ENCODE measurements around the gene POU2F1.
"Not testable (repeated sequence)": the region's sequence is repeated elsewhere in the genome, so short reads cannot be mapped to it uniquely, and the experiment has no call there.

POU2F1 gene

DNA sequence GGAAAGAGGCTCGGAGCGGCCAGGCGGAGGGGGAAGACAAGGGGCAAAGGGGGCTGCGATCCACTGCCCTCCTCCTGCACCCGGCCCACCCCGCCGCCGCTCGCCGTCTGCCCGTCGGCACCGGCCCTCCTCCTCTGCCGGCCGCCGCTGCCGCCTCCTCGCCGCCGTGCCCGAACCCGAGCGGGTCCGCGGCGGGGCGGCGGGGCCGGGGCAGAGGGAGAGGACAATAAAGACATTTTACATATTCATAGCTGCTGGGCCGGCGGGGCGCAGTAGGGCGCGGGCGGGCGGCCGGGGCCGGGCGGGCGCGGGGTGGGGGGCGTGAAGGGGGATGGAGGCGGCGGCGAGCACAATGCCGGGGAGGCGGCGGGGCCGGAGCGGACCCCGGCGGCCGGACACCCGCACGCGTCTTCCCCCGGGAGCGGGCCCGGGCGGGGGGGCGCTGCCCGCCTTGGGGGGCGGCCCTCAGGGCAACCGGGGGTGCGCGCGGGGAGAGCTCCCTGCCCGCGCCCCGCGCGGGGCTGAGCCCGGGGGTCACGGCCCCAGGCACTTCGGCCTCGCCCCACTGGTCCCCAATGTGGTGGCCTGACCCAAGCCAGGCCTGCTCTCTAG, 546 bp downstream of the POU2F1 start:
- Histone ChIP-seq H3K36me3 (ENCODE audit: control insufficient read depth, insufficient read depth, low read length) (no peaks in the 10 kb centered on the region), H3K4me1 (ENCODE audit: control insufficient read depth, insufficient read depth, low read length) (no peaks in the 10 kb centered on the region), H3K9me3 (ENCODE audit: control insufficient read depth, insufficient read depth, low read length) (no peaks in the 10 kb centered on the region), H3K4me3 (ENCODE audit: low read length) (peak overlapping the region; percentile 86; the same call in 1 of the 2 replicates), H3K27ac (ENCODE audit: low read length) (no peak overlapping the region), H3K27me3 (ENCODE audit: control insufficient read depth, insufficient read depth, low read length) (no peaks in the 10 kb centered on the region)
- WGBS (ENCODE audit: insufficient coverage, insufficient read length): no CpG with 5 or more reads among the region's 76 CpGs
- no peak for DNase-seq (ENCODE audit: low read depth, low spot score)

DNA sequence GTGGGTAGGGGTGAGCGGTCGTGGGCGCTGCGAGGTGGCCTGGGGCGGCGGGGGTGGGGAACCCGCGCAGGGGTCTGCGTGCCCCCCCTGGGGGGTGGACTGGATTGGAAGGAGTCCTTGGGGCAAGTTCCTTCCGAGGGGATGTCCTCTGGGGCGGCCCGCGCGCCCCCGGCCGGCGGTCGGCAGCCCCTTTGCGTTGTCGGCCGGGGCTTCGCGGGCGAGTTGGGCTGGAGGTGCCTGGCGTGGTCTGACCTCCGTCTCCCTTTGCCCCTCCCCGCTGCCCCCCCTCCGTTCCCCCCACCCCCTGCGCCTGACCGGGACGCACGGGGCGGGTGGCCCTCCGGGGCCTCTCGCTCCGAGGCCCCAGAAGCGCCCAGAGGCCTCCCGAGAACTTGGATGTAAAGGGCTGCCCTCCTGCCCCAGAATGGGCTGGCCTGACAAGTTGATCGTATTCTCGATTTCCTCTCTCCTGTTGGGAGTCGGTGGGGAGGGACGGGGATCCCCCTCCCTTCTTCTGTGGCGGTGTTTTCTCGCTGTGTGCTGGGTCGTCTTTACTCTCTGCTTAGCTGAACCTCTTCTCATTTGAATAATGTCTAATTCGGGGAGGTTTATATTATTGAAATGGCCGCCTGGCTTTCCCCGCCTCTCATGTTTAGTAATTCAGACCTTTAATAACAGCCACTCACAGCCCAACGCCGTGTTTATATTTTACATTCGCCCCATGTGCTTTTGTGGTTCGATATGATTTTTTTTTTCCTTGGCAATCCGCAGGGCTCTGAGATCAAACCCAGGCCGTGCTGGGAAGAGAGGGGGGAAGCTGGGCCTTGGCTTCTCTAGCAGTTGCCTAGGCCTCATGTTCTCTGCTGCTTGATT, 1.3 kb downstream of the POU2F1 start:
- no peaks in the 10 kb centered on the region for H3K36me3 ChIP-seq (ENCODE audit: control insufficient read depth, insufficient read depth, low read length)
- H3K4me3 ChIP-seq (ENCODE audit: low read length): peak overlapping the region; percentile 86
- DNase-seq (ENCODE audit: low read depth, low spot score): no peak
- H3K4me1 ChIP-seq (ENCODE audit: control insufficient read depth, insufficient read depth, low read length): no peaks in the 10 kb centered on the region
- no peaks in the 10 kb centered on the region for H3K27me3 ChIP-seq (ENCODE audit: control insufficient read depth, insufficient read depth, low read length)
- no CpG with 5 or more reads among the region's 54 CpGs for WGBS (ENCODE audit: insufficient coverage, insufficient read length)
- H3K9me3 ChIP-seq (ENCODE audit: control insufficient read depth, insufficient read depth, low read length): no peaks in the 10 kb centered on the region
- H3K27ac ChIP-seq (ENCODE audit: low read length): no peak overlapping the region

DNA sequence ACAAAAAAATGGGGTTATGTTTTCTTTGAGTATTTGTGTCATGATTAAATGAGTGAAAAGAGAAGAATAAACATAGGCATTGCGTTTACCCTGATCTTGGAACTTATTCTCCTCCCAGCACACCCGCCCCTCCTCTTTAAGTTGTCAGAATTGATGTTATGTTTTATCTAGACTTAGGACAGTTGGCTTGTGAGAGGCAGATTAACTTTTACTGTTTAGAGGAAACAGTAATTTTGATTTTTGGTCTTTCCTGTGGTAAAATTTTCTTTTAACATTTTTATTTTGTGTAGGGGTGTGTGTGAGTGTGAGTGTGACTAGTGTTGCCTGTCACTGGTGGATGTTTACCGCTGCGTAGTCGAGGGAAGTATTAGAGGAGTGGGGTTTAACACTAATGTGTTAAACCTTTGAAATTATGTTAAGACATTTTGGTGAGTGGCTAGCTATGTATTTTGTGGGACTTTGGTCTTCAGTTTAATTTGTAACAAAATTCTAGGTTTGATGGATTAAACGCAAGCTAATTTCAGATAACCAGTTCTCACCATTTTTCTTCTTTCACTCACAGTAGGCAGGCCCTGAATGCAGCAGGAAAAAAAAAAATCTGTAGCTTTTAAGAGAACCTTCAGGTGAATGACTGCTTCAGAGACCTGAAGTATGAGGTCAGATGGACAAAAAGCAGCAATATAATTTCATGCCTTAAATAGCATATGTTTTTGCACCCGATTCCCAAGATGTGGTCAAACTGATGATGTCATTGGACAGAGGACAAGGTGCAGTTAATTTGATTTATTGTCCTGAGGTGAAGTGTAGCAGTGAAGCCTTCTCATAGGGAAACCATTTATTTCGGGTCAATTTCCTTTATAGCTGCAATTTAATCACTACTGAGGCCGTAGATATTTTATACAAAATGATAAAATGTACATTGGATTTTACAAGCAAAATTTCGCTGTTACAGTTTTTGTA, 2.7 kb downstream of the POU2F1 start:
- H3K9me3 ChIP-seq (ENCODE audit: control insufficient read depth, insufficient read depth, low read length): no peaks in the 10 kb centered on the region
- no peaks in the 10 kb centered on the region for H3K27me3 ChIP-seq (ENCODE audit: control insufficient read depth, insufficient read depth, low read length)
- H3K4me1 ChIP-seq (ENCODE audit: control insufficient read depth, insufficient read depth, low read length): no peaks in the 10 kb centered on the region; the same call in 1 of the 2 replicates
- H3K27ac ChIP-seq (ENCODE audit: low read length): no peak overlapping the region
- H3K36me3 ChIP-seq (ENCODE audit: control insufficient read depth, insufficient read depth, low read length): no peaks in the 10 kb centered on the region
- no peak for DNase-seq (ENCODE audit: low read depth, low spot score)
- no CpG with 5 or more reads among the region's 10 CpGs for WGBS (ENCODE audit: insufficient coverage, insufficient read length)
- no peak overlapping the region for H3K4me3 ChIP-seq (ENCODE audit: low read length)

DNA sequence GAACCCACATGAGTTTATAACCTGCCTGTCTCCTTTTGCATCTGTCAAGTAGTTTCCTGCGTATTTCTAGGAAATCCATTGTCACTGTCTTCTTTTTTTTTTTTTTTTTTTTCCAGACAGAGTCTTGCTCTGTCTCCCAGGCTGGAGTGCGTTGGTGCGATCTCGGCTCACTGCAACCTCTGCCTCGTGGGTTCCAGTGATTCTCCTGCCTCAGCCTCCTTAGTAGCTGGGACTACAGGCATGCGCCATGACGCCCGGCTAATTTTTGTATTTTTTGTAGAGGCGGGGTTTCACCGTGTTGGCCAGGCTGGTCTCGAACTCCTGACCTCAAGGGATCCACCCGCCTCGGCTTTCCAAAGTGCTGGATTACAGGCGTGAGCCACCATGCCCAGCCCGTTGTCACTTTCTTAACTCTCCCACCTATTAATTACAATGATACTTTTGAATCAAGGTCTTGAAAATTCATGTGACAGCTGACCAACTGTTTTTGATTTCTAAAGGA, 4.1 kb downstream of the POU2F1 start:
- not testable (repeated sequence) for H3K36me3 ChIP-seq (ENCODE audit: control insufficient read depth, insufficient read depth, low read length); H3K27ac ChIP-seq (ENCODE audit: low read length); DNase-seq (ENCODE audit: low read depth, low spot score); H3K27me3 ChIP-seq (ENCODE audit: control insufficient read depth, insufficient read depth, low read length); H3K9me3 ChIP-seq (ENCODE audit: control insufficient read depth, insufficient read depth, low read length); H3K4me1 ChIP-seq (ENCODE audit: control insufficient read depth, insufficient read depth, low read length); H3K4me3 ChIP-seq (ENCODE audit: low read length)
- WGBS (ENCODE audit: insufficient coverage, insufficient read length): no CpG with 5 or more reads among the region's 15 CpGs

DNA sequence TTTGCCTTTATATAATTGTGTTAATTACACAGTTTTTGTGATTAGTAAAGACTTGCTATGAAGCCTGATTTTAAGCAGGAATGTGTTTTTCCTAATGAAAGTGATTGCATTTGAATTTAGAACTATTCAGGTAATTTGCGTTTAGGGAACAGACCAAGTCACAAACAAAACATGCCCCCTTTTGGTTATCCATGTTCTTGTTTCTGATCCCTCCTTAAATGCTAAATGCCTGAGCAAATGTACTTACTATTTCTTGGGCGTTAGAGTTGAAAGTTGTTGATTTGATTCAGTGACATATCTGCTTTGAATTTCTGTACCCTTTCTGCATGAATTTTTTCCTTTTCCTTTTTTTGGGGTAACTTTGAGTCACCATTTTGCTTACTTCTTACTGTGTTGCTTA, 5.2 kb downstream of the POU2F1 start:
- DNase-seq (ENCODE audit: low read depth, low spot score): no peak
- H3K27ac ChIP-seq (ENCODE audit: low read length): no peak overlapping the region
- no peaks in the 10 kb centered on the region for H3K9me3 ChIP-seq (ENCODE audit: control insufficient read depth, insufficient read depth, low read length)
- H3K4me3 ChIP-seq (ENCODE audit: low read length): no peak overlapping the region
- no peaks in the 10 kb centered on the region for H3K36me3 ChIP-seq (ENCODE audit: control insufficient read depth, insufficient read depth, low read length)
- no peaks in the 10 kb centered on the region for H3K27me3 ChIP-seq (ENCODE audit: control insufficient read depth, insufficient read depth, low read length)
- no peaks in the 10 kb centered on the region; the same call in 1 of the 2 replicates for H3K4me1 ChIP-seq (ENCODE audit: control insufficient read depth, insufficient read depth, low read length)
- WGBS (ENCODE audit: insufficient coverage, insufficient read length): no CpG with 5 or more reads among the region's 2 CpGs

DNA sequence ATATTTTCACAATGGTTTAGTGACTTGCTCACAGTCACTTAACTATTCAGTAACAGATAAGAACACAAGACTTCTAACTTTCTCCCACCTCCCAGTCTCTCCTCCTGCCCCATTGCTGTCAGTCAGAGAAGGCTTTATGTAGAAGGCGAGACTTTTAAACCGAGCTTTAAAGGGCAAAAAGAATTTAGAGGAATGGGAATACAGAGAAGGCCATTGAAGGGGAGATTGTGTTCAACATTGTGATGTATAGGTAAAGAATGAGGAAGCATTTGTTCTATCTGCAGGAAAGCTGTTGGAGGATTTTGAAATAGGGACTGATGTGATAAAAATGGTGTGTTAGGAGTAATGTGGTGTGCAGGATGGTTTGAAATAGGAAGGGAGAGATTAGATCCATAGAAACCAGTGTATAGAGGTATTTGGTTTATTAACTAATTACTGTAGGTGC, 7.3 kb downstream of the POU2F1 start:
- Histone ChIP-seq H3K4me1 (ENCODE audit: control insufficient read depth, insufficient read depth, low read length) (no peaks in the 10 kb centered on the region; the same call in 1 of the 2 replicates), H3K9me3 (ENCODE audit: control insufficient read depth, insufficient read depth, low read length) (no peaks in the 10 kb centered on the region), H3K4me3 (ENCODE audit: low read length) (no peak overlapping the region), H3K27ac (ENCODE audit: low read length) (no peak overlapping the region), H3K27me3 (ENCODE audit: control insufficient read depth, insufficient read depth, low read length) (no peaks in the 10 kb centered on the region), H3K36me3 (ENCODE audit: control insufficient read depth, insufficient read depth, low read length) (no peaks in the 10 kb centered on the region)
- no peak for DNase-seq (ENCODE audit: low read depth, low spot score)
- WGBS (ENCODE audit: insufficient coverage, insufficient read length): no CpG with 5 or more reads among the region's 2 CpGs

DNA sequence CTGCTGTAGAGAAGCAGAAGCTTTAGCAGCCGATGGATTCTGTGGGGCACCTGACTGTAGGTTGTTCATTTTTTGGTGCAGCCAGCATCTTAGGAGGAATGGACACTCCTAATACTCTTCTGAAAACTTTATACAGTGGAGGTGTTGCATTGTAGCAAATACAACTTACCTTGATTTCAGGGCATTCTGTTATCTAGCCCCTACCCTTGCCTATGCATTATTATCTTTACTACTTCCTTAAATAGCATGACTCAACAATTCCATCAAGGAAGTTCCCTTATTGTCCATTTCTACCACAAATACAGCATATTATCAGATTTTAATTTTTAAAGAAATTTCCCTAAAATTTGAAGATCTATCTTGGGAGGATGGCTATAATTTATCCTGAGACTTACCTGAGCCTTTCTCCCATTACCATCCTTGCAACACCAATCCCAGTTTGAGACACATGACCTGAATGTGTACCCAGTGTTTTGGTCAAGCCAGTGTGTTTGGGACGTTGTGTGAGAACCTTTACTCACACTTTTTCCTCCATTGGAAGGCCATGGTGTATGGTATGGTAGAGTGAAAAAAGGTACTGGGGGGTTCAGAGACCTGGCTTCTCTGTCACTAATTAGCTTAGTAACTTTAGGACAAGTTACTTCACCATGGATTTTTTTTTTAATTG, 9.2 kb downstream of the POU2F1 start:
- Histone ChIP-seq H3K4me1 (ENCODE audit: control insufficient read depth, insufficient read depth, low read length) (no peaks in the 10 kb centered on the region; the same call in 1 of the 2 replicates), H3K4me3 (ENCODE audit: low read length) (no peak overlapping the region), H3K27ac (ENCODE audit: low read length) (no peak overlapping the region), H3K27me3 (ENCODE audit: control insufficient read depth, insufficient read depth, low read length) (no peaks in the 10 kb centered on the region), H3K9me3 (ENCODE audit: control insufficient read depth, insufficient read depth, low read length) (no peaks in the 10 kb centered on the region), H3K36me3 (ENCODE audit: control insufficient read depth, insufficient read depth, low read length) (no peaks in the 10 kb centered on the region)
- WGBS (ENCODE audit: insufficient coverage, insufficient read length): no CpG with 5 or more reads among the region's 2 CpGs
- DNase-seq (ENCODE audit: low read depth, low spot score): no peak

DNA sequence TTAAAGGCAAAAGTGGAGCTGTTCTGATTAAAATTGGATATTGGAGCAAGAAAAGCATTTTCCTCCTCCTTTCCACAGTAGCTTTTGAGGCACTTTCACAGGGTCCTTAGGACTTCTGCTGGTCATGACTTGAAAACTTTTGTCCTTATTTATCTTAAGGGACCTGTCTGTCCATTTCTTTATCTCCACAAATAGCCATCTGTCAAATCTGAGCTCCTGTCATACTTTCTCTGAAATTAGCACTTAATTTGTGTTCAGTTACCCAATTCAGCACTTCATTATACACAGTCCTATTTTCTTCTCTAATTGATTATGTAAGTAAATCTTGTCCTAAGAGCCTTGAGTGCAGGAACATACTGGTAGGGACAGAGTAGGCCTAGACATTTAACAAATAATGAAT, 9.8 kb downstream of the POU2F1 start:
- Histone ChIP-seq H3K4me3 (ENCODE audit: low read length) (no peak overlapping the region), H3K4me1 (ENCODE audit: control insufficient read depth, insufficient read depth, low read length) (no peaks in the 10 kb centered on the region; the same call in 1 of the 2 replicates), H3K27me3 (ENCODE audit: control insufficient read depth, insufficient read depth, low read length) (no peaks in the 10 kb centered on the region), H3K9me3 (ENCODE audit: control insufficient read depth, insufficient read depth, low read length) (no peaks in the 10 kb centered on the region), H3K36me3 (ENCODE audit: control insufficient read depth, insufficient read depth, low read length) (no peaks in the 10 kb centered on the region), H3K27ac (ENCODE audit: low read length) (no peak overlapping the region)
- no peak for DNase-seq (ENCODE audit: low read depth, low spot score)

DNA sequence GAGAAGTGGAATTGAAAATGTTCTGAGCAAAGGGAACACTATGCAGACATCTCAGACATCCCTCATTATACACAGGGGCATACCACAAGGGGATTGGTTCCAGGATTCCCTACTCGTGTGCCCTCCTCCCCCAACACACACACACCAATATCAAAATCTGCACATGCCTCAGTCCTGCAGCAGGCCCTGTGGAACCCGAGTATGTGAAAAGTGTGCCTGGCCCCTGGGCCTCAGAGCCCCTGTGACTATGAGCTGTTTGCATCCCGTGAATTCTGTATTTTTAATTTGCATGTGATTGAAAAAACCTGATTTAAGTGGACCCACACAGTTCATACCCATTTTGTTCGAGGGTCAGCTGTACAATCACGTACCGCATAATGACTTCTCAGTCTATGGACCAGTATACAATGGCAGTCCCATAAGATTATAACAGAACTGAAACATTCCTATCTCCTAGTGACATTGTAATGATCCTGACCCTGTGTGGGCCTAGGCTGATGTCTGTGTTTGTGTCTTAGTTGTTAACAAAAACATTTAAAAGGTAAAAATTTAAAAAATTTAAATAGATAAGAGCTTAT, 11.3 kb downstream of the POU2F1 start:
- no peaks in the 10 kb centered on the region; the same call in 1 of the 2 replicates for H3K4me1 ChIP-seq (ENCODE audit: control insufficient read depth, insufficient read depth, low read length)

More for the DNA sequence above, 11.3 kb downstream of the POU2F1 start:
- Histone ChIP-seq H3K9me3 (ENCODE audit: control insufficient read depth, insufficient read depth, low read length) (no peaks in the 10 kb centered on the region), H3K27ac (ENCODE audit: low read length) (no peak overlapping the region), H3K27me3 (ENCODE audit: control insufficient read depth, insufficient read depth, low read length) (no peaks in the 10 kb centered on the region), H3K4me3 (ENCODE audit: low read length) (no peak overlapping the region), H3K36me3 (ENCODE audit: control insufficient read depth, insufficient read depth, low read length) (no peaks in the 10 kb centered on the region)
- no CpG with 5 or more reads among the region's 6 CpGs for WGBS (ENCODE audit: insufficient coverage, insufficient read length)
- no peak for DNase-seq (ENCODE audit: low read depth, low spot score)

Measured in iPS DF 6.9 (cell line).